ENCODE results near the gene FMN1.
A peak's percentile ranks its signal among the peaks of the same experiment; 100 is the strongest.

DNA sequence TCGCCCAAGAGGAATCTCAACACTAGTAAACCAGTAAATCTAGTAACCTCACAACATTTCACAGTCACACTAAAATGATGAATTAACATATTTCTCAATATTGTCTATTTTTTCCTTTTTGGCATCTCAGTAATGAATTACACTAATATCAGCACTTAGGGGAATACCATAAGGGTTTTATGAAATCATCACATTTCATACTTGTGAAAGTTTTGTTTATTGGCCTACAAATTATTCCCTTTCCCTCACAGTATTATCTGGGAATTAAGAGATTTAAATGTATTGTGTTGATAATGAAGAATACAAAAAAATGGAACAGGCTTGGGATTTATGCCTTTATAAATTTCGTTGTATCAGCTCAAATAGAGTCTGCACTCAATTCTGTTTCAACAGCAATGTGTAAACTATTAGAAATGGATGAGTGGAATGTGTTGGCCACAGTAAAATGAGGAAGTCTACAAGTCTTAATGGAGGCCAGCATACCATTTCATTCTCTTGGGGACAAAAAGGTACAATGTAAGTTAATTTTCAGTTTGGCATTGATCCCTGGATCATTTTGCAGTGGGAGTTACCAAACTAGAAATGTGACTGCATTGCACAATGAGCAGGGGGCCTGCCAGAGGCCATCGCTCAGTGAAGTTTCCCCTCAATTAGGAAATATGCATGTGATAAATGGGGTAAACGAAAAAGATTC is 195.4 kb downstream of the FMN1 start:
- TF ChIP-seq, protein P1, sequence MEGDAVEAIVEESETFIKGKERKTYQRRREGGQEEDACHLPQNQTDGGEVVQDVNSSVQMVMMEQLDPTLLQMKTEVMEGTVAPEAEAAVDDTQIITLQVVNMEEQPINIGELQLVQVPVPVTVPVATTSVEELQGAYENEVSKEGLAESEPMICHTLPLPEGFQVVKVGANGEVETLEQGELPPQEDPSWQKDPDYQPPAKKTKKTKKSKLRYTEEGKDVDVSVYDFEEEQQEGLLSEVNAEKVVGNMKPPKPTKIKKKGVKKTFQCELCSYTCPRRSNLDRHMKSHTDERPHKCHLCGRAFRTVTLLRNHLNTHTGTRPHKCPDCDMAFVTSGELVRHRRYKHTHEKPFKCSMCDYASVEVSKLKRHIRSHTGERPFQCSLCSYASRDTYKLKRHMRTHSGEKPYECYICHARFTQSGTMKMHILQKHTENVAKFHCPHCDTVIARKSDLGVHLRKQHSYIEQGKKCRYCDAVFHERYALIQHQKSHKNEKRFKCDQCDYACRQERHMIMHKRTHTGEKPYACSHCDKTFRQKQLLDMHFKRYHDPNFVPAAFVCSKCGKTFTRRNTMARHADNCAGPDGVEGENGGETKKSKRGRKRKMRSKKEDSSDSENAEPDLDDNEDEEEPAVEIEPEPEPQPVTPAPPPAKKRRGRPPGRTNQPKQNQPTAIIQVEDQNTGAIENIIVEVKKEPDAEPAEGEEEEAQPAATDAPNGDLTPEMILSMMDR (IDR thresholded peaks at IDR 0.05) = no peak
- TF ChIP-seq POLR2A (IDR thresholded peaks at IDR 0.05) (no peak), POLR2AphosphoS5 (IDR thresholded peaks at IDR 0.05) (peak; percentile 26 to 63 (median 48)), EP300 (IDR thresholded peaks at IDR 0.05) (no peak)
